Osteoblast (primary cell): ENCODE results near the gene FOXG1. TPM values are rescaled to one million over a fixed set of nuclear protein-coding genes. Genes with fewer than 3 reads are reported as not detected.
A peak's percentile ranks its signal among the peaks of the same experiment; 100 is the strongest.

ENCODE experiments used
- DNase-seq: peaks from one replicate; pipeline ENCODE4 v3.0.0; 2011; ENCODE audit warnings: low spot score, mixed read lengths; ENCODE audit not compliant: insufficient read length; ENCODE audit errors: missing footprints
- H2AFZ ChIP-seq: 2 replicates; pipeline ENCODE4 v1.6.0; 2011; ENCODE audit warnings: mild to moderate bottlenecking, low read length
- H3K27ac ChIP-seq: 2 replicates; pipeline ENCODE4 v1.5.1; 2011; ENCODE audit warnings: mild to moderate bottlenecking, low read depth, low read length, moderate library complexity
- H3K27me3 ChIP-seq: 2 replicates; pipeline ENCODE4 v1.6.0; 2012; ENCODE audit warnings: mild to moderate bottlenecking, control low read depth, inconsistent platforms, low read length, moderate library complexity; ENCODE audit not compliant: insufficient read depth
- H3K36me3 ChIP-seq: 2 replicates; pipeline ENCODE4 v1.5.1; 2011; ENCODE audit warnings: mild to moderate bottlenecking, low read length, control low read depth, moderate library complexity; ENCODE audit not compliant: insufficient read depth
- H3K4me1 ChIP-seq: 2 replicates; pipeline ENCODE4 v1.5.1; 2011; ENCODE audit warnings: mild to moderate bottlenecking, low read length, control low read depth, moderate library complexity; ENCODE audit not compliant: insufficient read depth
- H3K4me2 ChIP-seq: 2 replicates; pipeline ENCODE4 v1.6.0; 2011; ENCODE audit warnings: mild to moderate bottlenecking, low read length; ENCODE audit not compliant: insufficient read depth
- H3K4me3 ChIP-seq: fragments of 200-600 bp; sonication (generic); 3 replicates; pipeline ENCODE4 v1.5.1; 2012; ENCODE audit warnings: mild to moderate bottlenecking, low read length, inconsistent platforms; ENCODE audit not compliant: insufficient read depth
- H3K79me2 ChIP-seq: 2 replicates; pipeline ENCODE4 v1.6.0; 2012; ENCODE audit warnings: mild to moderate bottlenecking, low read length, control low read depth, inconsistent platforms; ENCODE audit not compliant: insufficient read depth
- H3K9me3 ChIP-seq: 2 replicates; pipeline ENCODE4 v1.5.1; 2011; ENCODE audit warnings: low read depth, low read length, control low read depth
- H4K20me1 ChIP-seq: 2 replicates; pipeline ENCODE4 v1.6.0; 2012; ENCODE audit warnings: mild to moderate bottlenecking, low read length, control low read depth; ENCODE audit not compliant: insufficient read depth
- total RNA-seq: library from RNA; depleted of rRNA; stranded (reverse); fragments of >200 nt; gene quantifications from 2 replicates; pipeline ENCODE4 v1.2.3, GENCODE V29; 2012
- TF ChIP-seq, protein P1 (sequence below): IDR thresholded peaks from 2 replicates; pipeline ENCODE4 v1.5.1; 2011; ENCODE audit warnings: mild to moderate bottlenecking, low read depth, low read length, moderate library complexity; ENCODE audit errors: extremely low read depth

FOXG1 gene
- total RNA-seq, 1 donor = not detected

DNA sequence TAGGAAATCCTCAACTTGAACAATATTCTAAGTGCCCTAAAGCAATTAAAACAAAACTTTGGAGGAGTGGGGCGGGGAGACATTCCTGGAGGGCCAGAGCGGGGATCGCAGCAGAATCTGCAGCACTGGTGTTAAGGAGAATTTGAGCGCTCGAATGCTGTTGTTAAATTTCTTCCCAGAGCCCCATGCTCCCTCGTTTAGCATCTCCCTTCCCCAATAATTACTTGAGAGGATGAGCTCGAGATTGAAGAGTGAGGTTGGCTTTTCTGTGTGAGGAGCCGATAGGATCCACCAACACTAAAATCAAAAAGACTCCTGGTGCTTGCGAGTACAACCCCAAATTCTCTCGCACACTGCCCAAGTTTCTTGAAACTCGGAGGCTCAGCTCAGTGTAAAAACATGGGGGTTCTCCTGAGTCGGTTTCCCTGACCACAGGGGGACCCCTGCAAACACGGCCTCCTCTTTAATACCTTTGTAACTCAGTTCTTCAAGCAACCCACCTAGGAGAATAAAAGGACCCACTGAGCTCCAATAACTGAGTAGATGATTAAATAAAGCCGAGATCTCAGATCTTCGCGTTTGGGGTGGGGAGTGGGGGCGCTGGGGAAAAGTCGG lies 10.2 kb upstream of the FOXG1 start:
- Histone ChIP-seq H3K27ac (no peak overlapping the region), H3K4me1 (no peaks in the 10 kb centered on the region), H4K20me1 (no peaks in the 10 kb centered on the region), H3K27me3 (peaks cover 70% of the 10 kb centered on the region), H3K36me3 (no peaks in the 10 kb centered on the region), H3K79me2 (no peaks in the 10 kb centered on the region), H3K4me3 (no peak overlapping the region), H3K4me2 (no peak overlapping the region), H3K9me3 (no peaks in the 10 kb centered on the region), H2AFZ (no peak overlapping the region)
- DNase-seq = no peak
- TF ChIP-seq, protein P1, sequence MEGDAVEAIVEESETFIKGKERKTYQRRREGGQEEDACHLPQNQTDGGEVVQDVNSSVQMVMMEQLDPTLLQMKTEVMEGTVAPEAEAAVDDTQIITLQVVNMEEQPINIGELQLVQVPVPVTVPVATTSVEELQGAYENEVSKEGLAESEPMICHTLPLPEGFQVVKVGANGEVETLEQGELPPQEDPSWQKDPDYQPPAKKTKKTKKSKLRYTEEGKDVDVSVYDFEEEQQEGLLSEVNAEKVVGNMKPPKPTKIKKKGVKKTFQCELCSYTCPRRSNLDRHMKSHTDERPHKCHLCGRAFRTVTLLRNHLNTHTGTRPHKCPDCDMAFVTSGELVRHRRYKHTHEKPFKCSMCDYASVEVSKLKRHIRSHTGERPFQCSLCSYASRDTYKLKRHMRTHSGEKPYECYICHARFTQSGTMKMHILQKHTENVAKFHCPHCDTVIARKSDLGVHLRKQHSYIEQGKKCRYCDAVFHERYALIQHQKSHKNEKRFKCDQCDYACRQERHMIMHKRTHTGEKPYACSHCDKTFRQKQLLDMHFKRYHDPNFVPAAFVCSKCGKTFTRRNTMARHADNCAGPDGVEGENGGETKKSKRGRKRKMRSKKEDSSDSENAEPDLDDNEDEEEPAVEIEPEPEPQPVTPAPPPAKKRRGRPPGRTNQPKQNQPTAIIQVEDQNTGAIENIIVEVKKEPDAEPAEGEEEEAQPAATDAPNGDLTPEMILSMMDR = no peak

DNA sequence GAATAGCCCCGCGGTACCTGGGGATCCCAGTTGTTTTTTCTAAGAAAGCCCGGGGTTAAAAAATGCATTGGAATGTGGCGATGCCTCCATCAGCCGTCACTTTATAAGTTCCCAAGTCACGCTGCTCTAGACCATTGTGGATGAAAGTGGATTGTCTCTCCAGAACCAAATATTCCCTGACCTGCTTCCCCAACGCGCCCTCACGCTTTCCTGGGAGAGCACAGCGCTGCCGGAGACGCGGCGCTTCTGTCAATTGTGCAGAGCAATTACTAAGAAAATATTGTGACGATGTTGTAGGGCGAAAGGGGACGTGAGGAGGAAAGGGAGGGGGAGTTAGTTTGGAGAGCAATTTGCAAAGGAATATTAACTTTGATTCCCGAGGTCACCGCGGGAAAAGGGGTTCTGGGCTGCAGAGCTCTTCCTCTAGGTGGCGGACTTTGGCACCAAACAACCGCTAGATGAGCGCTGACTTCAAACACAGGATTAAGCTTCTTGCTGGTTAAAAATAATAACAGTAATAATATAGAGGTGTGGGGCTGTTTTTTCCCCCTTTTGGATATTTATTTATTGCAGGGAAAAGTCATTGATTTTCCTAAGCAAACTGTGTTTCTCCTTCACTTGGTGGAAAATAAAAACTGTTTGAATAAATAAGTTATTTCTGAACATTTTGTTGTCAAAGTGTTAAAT lies 9.6 kb upstream of the FOXG1 start:
- Histone ChIP-seq H3K27me3 (peaks cover 76% of the 10 kb centered on the region), H3K4me1 (no peaks in the 10 kb centered on the region), H3K79me2 (no peaks in the 10 kb centered on the region), H3K4me3 (no peak overlapping the region), H2AFZ (no peak overlapping the region), H3K4me2 (no peak overlapping the region), H3K36me3 (no peaks in the 10 kb centered on the region), H4K20me1 (no peaks in the 10 kb centered on the region), H3K27ac (no peak overlapping the region), H3K9me3 (no peaks in the 10 kb centered on the region)
- DNase-seq = no peak
- TF ChIP-seq, protein P1 = peak; percentile 81

DNA sequence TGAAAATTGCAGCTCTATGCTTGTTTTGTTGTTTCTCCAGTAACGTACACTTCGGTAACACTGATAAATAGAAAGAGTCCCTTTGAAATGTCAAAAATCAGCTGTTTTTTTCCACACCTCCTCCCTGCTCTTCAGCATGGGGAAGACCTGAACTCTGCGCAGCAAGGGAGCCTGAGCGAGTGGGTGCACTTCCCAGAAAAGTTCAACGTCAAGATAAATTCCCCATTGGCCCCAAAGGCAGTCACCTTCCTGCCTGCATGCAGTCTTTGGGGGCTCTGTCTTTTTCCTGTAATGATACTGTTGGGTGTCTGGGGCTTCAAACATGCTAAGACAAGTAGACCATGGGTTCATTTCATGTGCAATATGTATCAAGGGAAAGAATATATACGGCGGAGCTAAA lies 8.8 kb upstream of the FOXG1 start:
- H3K4me2 ChIP-seq = no peak overlapping the region
- H3K79me2 ChIP-seq = no peaks in the 10 kb centered on the region
- H3K4me1 ChIP-seq = no peaks in the 10 kb centered on the region
- H3K27ac ChIP-seq = no peak overlapping the region
- peaks cover 83% of the 10 kb centered on the region for H3K27me3 ChIP-seq
- no peaks in the 10 kb centered on the region for H3K9me3 ChIP-seq
- H3K4me3 ChIP-seq = no peak overlapping the region
- no peaks in the 10 kb centered on the region for H3K36me3 ChIP-seq
- no peak for DNase-seq
- TF ChIP-seq, protein P1 = no peak
- no peaks in the 10 kb centered on the region for H4K20me1 ChIP-seq
- H2AFZ ChIP-seq = no peak overlapping the region

DNA sequence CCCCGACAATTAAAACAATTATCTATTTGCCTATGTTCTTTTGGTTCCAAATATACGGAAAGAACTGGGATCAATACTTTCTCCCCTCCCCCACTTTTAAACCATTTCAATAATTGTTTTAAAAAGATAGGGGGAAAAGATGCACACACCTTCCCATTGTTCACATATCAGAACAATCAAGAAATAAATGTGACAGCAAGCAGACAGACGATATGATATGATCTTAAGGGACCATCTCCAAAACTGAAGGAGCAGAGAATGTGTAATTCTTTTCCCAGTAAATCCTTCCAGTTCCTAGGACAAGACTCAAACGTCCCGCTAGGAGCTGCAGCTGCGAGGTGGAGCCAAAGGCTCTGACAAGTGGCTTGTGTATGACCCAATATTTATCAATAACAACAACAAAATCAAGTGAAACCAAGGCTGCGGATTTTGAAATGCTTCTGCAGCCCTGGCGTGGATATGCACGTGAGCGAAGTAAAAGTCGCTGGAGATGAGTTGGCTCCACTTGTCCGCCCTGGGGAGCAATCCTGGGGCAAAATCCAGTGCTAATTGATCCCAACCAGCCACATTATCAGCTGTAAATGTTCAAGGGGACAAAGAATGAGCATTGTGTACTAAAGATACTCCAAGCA lies 8.2 kb upstream of the FOXG1 start:
- Histone ChIP-seq H3K4me3 (no peak overlapping the region), H3K27ac (no peak overlapping the region), H2AFZ (no peak overlapping the region), H4K20me1 (no peaks in the 10 kb centered on the region), H3K4me2 (no peak overlapping the region), H3K27me3 (peaks cover 89% of the 10 kb centered on the region), H3K79me2 (no peaks in the 10 kb centered on the region), H3K9me3 (no peaks in the 10 kb centered on the region), H3K36me3 (no peaks in the 10 kb centered on the region), H3K4me1 (no peaks in the 10 kb centered on the region)
- TF ChIP-seq, protein P1 = no peak
- DNase-seq = no peak
